GM20000 (cell line): Measurements from ENCODE around the gene CRY2.

Experiments used
- DNase-seq: peaks from one replicate; pipeline ENCODE4 v3.0.0; 2012; ENCODE audit warnings: low spot score
- CTCF ChIP-seq: IDR thresholded peaks from 2 replicates; pipeline ENCODE4 v1.5.1; 2012; ENCODE audit warnings: mild to moderate bottlenecking, control low read depth; ENCODE audit errors: extremely low read depth, missing control alignments

Gene CRY2

GRCh38 chr11:45884596-45885185, 37.4 kb downstream of the CRY2 start:
- no peak for DNase-seq

DNA sequence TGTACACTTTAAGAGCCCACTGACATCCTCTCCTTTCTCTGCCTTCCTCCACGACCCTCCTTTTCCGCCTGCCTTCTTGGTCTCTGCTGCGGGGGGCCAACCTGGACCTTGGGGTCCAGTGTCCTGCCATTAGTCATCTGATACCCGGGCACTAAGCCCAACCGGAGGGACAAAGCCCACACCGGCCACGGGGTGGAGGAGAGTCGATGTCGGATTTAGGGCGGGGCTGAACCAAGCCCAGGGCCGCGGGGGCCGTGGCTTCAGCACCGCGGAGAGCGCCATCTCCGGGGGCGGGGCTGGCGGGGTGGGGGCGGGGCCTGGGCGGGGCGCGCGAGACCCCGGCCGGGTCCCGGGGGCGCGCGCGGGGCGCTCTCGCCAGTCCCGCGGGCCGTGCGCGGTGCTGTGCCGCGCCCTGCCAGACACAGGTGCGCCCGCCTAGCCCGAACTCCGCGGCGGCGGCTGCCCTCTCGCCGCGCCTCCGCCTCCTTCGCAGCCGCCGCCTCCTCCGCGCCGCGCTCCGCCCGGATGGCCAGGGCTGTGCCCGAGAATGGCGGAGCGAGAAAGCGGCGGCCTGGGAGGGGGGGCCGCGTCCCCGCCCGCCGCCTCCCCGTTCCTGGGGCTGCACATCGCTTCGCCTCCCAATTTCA, 38.1 kb downstream of the CRY2 start, which contains the start of gene MAPK8IP1:
TSS of gene MAPK8IP1 (plus strand) at position 378 of the 647 bp plus-strand sequence. CDS start at position 548, 170 bp downstream.
- DNase-seq: peak; percentile 90
- TF ChIP-seq CTCF: no peak

More at GRCh38 chr11:45884596-45885185, 37.4 kb downstream of the CRY2 start:
- TF ChIP-seq CTCF: no peak

DNA sequence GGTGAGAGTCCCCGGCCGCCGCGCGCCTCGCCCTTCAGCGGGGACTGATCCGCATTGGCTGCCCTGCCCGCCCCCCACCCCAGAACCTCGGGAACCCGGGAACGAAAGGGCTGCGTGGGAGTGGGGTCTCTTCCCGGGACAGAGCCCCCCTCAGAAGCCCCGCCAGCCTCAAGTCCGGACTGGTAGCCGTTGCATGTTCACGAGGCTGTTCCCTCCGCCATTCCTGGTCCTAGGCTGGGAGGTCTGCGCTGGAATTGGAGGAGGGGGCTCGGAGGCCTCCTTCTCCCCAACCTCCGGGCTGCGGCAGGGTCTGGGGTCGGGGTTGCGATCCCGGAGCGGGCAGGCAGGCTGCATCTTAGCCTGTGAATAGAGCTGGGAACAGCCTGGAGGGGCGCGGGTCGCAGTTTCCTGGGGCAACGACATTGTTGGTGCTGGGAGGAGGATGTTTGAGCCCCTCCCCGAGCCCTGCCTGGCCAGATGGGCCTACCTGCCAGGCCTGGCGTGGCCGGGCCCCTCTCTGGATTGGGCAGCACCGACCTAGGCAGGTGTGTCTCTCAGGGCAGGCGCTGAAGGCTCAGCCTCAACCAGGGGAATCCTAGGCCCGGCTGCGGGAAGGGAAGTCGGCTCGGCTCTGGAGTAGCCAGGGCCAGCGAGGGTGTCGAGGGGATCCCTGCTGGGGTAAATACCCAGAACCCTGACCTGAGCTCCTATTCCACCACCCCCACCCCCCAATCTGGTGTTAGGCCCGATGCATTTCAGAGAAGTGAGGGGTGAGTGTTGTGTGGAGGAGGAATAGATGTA, 38.8 kb downstream of the CRY2 start:
- no peak for TF ChIP-seq CTCF
- DNase-seq: no peak

GRCh38 chr11:45886816-45887520, 39.7 kb downstream of the CRY2 start:
- DNase-seq: no peak
- no peak for TF ChIP-seq CTCF

- TF ChIP-seq CTCF: no peak
- no peak for DNase-seq
Measured at GRCh38 chr11:45887587-45887986, 40.3 kb downstream of the CRY2 start.

- DNase-seq: no peak
Measured at GRCh38 chr11:45889555-45889954, 42.3 kb downstream of the CRY2 start.

More at GRCh38 chr11:45889555-45889954, 42.3 kb downstream of the CRY2 start:
- TF ChIP-seq CTCF: no peak
